Measurements from ENCODE around the gene SLC18A2. TPM values are rescaled to one million over a fixed set of nuclear protein-coding genes. Genes with fewer than 3 reads are reported as not detected.

The SLC18A2 gene
- total RNA-seq, 1 experiment from 2014 or later = not detected

- H4K20me1 ChIP-seq (ENCODE audit: insufficient read depth, low read depth, low read length) = no peaks in the 10 kb centered on the region
- H3K36me3 ChIP-seq (ENCODE audit: insufficient read depth, low read length) = no peaks in the 10 kb centered on the region
- no peak overlapping the region for H3K27ac ChIP-seq (ENCODE audit: low read length)
- H3K79me2 ChIP-seq (ENCODE audit: low read length) = no peaks in the 10 kb centered on the region
- H3K4me2 ChIP-seq (ENCODE audit: low read depth, low read length, poor library complexity, severe bottlenecking) = no peak overlapping the region
- H3K9me2 ChIP-seq (replicated peaks; ENCODE audit: insufficient read depth, low read length) = no peaks in the 10 kb centered on the region
- no peak overlapping the region for H3K9ac ChIP-seq (ENCODE audit: low read length)
- no peak for DNase-seq
- peaks cover 7% of the 10 kb centered on the region for H3K4me1 ChIP-seq (ENCODE audit: low read length)
- no peak overlapping the region for H3K4me3 ChIP-seq (ENCODE audit: low read length)
- no peaks in the 10 kb centered on the region for H3K9me3 ChIP-seq (ENCODE audit: low read length)
- H2AFZ ChIP-seq (ENCODE audit: low read length) = no peak overlapping the region
- no peaks in the 10 kb centered on the region for H3K27me3 ChIP-seq (ENCODE audit: low read length)
Observed at GRCh38 chr10:117253908-117254307, 13.0 kb downstream of the SLC18A2 start.

GRCh38 chr10:117254338-117254737, 13.4 kb downstream of the SLC18A2 start:
- Histone ChIP-seq H3K4me3 (ENCODE audit: low read length) (no peak overlapping the region), H3K9me3 (ENCODE audit: low read length) (no peaks in the 10 kb centered on the region), H3K9me2 (replicated peaks; ENCODE audit: insufficient read depth, low read length) (no peaks in the 10 kb centered on the region), H2AFZ (ENCODE audit: low read length) (no peak overlapping the region), H3K4me2 (ENCODE audit: low read depth, low read length, poor library complexity, severe bottlenecking) (no peak overlapping the region), H3K27ac (ENCODE audit: low read length) (no peak overlapping the region), H3K79me2 (ENCODE audit: low read length) (no peaks in the 10 kb centered on the region), H3K36me3 (ENCODE audit: insufficient read depth, low read length) (no peaks in the 10 kb centered on the region), H3K27me3 (ENCODE audit: low read length) (no peaks in the 10 kb centered on the region), H3K9ac (ENCODE audit: low read length) (no peak overlapping the region), H3K4me1 (ENCODE audit: low read length) (peaks cover 3% of the 10 kb centered on the region), H4K20me1 (ENCODE audit: insufficient read depth, low read depth, low read length) (no peaks in the 10 kb centered on the region)
- DNase-seq = no peak

GRCh38 chr10:117254774-117255735, 14.1 kb downstream of the SLC18A2 start:
- no peaks in the 10 kb centered on the region for H3K36me3 ChIP-seq (ENCODE audit: insufficient read depth, low read length)
- no peak overlapping the region for H3K4me2 ChIP-seq (ENCODE audit: low read depth, low read length, poor library complexity, severe bottlenecking)
- no peak for DNase-seq
- no peaks in the 10 kb centered on the region for H3K9me3 ChIP-seq (ENCODE audit: low read length)
- no peaks in the 10 kb centered on the region for H3K79me2 ChIP-seq (ENCODE audit: low read length)
- no peaks in the 10 kb centered on the region for H4K20me1 ChIP-seq (ENCODE audit: insufficient read depth, low read depth, low read length)
- H2AFZ ChIP-seq (ENCODE audit: low read length) = no peak overlapping the region
- no peak overlapping the region for H3K9ac ChIP-seq (ENCODE audit: low read length)
- no peak overlapping the region for H3K4me3 ChIP-seq (ENCODE audit: low read length)
- no peaks in the 10 kb centered on the region for H3K27me3 ChIP-seq (ENCODE audit: low read length)
- H3K27ac ChIP-seq (ENCODE audit: low read length) = no peak overlapping the region
- no peaks in the 10 kb centered on the region for H3K9me2 ChIP-seq (replicated peaks; ENCODE audit: insufficient read depth, low read length)
- H3K4me1 ChIP-seq (ENCODE audit: low read length) = no peaks in the 10 kb centered on the region

- H3K27me3 ChIP-seq (ENCODE audit: low read length) = no peaks in the 10 kb centered on the region
- H3K4me3 ChIP-seq (ENCODE audit: low read length) = no peak overlapping the region
- no peak for DNase-seq
- H3K9me2 ChIP-seq (replicated peaks; ENCODE audit: insufficient read depth, low read length) = no peaks in the 10 kb centered on the region
- no peak overlapping the region for H3K27ac ChIP-seq (ENCODE audit: low read length)
- no peaks in the 10 kb centered on the region for H4K20me1 ChIP-seq (ENCODE audit: insufficient read depth, low read depth, low read length)
- H3K79me2 ChIP-seq (ENCODE audit: low read length) = no peaks in the 10 kb centered on the region
- no peak overlapping the region for H2AFZ ChIP-seq (ENCODE audit: low read length)
- no peak overlapping the region for H3K9ac ChIP-seq (ENCODE audit: low read length)
- no peak overlapping the region for H3K4me2 ChIP-seq (ENCODE audit: low read depth, low read length, poor library complexity, severe bottlenecking)
- H3K36me3 ChIP-seq (ENCODE audit: insufficient read depth, low read length) = no peaks in the 10 kb centered on the region
- H3K4me1 ChIP-seq (ENCODE audit: low read length) = no peaks in the 10 kb centered on the region
- no peaks in the 10 kb centered on the region for H3K9me3 ChIP-seq (ENCODE audit: low read length)
Observed at GRCh38 chr10:117255835-117256460, 15.0 kb downstream of the SLC18A2 start.

DNA sequence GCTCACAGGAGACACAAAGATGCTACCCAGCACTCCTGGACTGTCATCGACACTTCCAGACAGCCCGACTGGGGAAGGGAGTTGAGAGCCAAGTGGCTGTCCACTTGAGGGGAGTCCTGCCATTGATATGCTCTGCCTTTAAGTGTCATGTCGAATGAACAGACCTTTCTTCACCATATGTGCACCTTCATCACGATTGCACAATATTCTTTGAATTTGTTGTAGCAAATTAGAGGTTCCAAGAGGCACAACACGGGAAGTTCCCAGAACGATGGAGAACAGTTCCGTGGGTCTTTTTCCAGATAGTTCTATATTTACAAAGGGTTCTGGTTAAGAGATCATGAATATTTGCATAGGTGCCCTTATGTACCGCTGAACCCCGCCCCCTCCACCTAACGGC, 16.0 kb downstream of the SLC18A2 start:
- DNase-seq = no peak
- no peaks in the 10 kb centered on the region for H3K4me1 ChIP-seq (ENCODE audit: low read length)
- H3K9me3 ChIP-seq (ENCODE audit: low read length) = no peaks in the 10 kb centered on the region
- H3K4me2 ChIP-seq (ENCODE audit: low read depth, low read length, poor library complexity, severe bottlenecking) = no peak overlapping the region
- no peaks in the 10 kb centered on the region for H3K79me2 ChIP-seq (ENCODE audit: low read length)
- H3K9ac ChIP-seq (ENCODE audit: low read length) = no peak overlapping the region
- H4K20me1 ChIP-seq (ENCODE audit: insufficient read depth, low read depth, low read length) = no peaks in the 10 kb centered on the region
- H3K4me3 ChIP-seq (ENCODE audit: low read length) = no peak overlapping the region
- no peak overlapping the region for H3K27ac ChIP-seq (ENCODE audit: low read length)
- H3K27me3 ChIP-seq (ENCODE audit: low read length) = no peaks in the 10 kb centered on the region
- H3K36me3 ChIP-seq (ENCODE audit: insufficient read depth, low read length) = no peaks in the 10 kb centered on the region
- H2AFZ ChIP-seq (ENCODE audit: low read length) = no peak overlapping the region
- no peaks in the 10 kb centered on the region for H3K9me2 ChIP-seq (replicated peaks; ENCODE audit: insufficient read depth, low read length)

- no peak overlapping the region for H2AFZ ChIP-seq (ENCODE audit: low read length)
- no peaks in the 10 kb centered on the region for H3K9me3 ChIP-seq (ENCODE audit: low read length)
- no peak overlapping the region for H3K27ac ChIP-seq (ENCODE audit: low read length)
- H3K27me3 ChIP-seq (ENCODE audit: low read length) = no peaks in the 10 kb centered on the region
- no peaks in the 10 kb centered on the region for H3K9me2 ChIP-seq (replicated peaks; ENCODE audit: insufficient read depth, low read length)
- H3K4me1 ChIP-seq (ENCODE audit: low read length) = peaks cover 7% of the 10 kb centered on the region
- no peak overlapping the region for H3K9ac ChIP-seq (ENCODE audit: low read length)
- no peak overlapping the region for H3K4me2 ChIP-seq (ENCODE audit: low read depth, low read length, poor library complexity, severe bottlenecking)
- no peaks in the 10 kb centered on the region for H3K36me3 ChIP-seq (ENCODE audit: insufficient read depth, low read length)
- no peak overlapping the region for H3K4me3 ChIP-seq (ENCODE audit: low read length)
- no peaks in the 10 kb centered on the region for H3K79me2 ChIP-seq (ENCODE audit: low read length)
- no peaks in the 10 kb centered on the region for H4K20me1 ChIP-seq (ENCODE audit: insufficient read depth, low read depth, low read length)
- DNase-seq = no peak
Observed at GRCh38 chr10:117257721-117258120, 16.8 kb downstream of the SLC18A2 start.

DNA sequence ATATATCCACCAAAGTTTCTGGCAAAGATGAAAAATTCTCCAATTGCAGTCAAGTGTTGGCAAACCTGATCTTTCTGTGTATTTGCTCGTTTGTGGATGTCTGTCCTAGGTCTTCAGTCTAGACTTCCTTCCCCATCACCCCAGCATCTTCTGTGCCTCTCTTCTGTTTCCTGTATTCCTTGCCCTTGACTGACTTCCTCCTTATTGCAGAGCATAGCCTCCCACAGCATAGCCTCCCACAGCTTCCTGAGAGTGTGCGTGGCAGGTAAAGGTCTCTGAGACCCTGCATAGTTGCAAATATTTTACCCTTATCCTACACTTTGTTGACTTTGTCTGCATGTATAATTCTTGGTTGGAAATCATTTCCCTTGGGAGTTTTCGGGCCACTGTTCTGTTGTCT, 18.4 kb downstream of the SLC18A2 start:
- Histone ChIP-seq H3K79me2 (ENCODE audit: low read length) (no peaks in the 10 kb centered on the region), H3K9ac (ENCODE audit: low read length) (no peak overlapping the region), H4K20me1 (ENCODE audit: insufficient read depth, low read depth, low read length) (no peaks in the 10 kb centered on the region), H3K27me3 (ENCODE audit: low read length) (no peaks in the 10 kb centered on the region), H2AFZ (ENCODE audit: low read length) (no peak overlapping the region), H3K4me3 (ENCODE audit: low read length) (no peak overlapping the region), H3K4me2 (ENCODE audit: low read depth, low read length, poor library complexity, severe bottlenecking) (no peak overlapping the region), H3K27ac (ENCODE audit: low read length) (no peak overlapping the region), H3K9me3 (ENCODE audit: low read length) (no peaks in the 10 kb centered on the region), H3K36me3 (ENCODE audit: insufficient read depth, low read length) (no peaks in the 10 kb centered on the region), H3K4me1 (ENCODE audit: low read length) (peaks cover 13% of the 10 kb centered on the region), H3K9me2 (replicated peaks; ENCODE audit: insufficient read depth, low read length) (no peaks in the 10 kb centered on the region)
- no peak for DNase-seq

DNA sequence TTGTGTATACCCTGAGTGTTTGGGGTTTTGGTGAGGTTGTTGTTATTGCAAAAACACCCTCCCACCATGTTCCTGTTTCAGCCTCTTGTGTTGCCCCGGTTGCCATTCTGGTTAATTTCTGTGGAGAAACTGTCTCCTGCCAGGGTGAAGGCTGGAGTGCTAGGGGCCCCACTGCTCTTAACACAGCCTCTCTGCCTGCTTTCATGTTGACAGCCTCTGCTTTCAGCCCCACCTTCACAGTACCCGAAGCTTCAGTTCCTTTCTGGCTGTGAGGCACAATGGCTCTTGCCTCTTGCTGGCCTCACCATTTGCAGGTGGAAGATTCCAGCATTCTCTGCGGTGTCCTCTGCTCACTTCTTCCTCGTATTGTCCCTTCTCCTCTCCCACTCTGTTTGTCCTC, 19.2 kb downstream of the SLC18A2 start:
- H3K9ac ChIP-seq (ENCODE audit: low read length) = no peak overlapping the region
- peaks cover 13% of the 10 kb centered on the region for H3K4me1 ChIP-seq (ENCODE audit: low read length)
- no peaks in the 10 kb centered on the region for H3K36me3 ChIP-seq (ENCODE audit: insufficient read depth, low read length)
- DNase-seq = no peak
- no peak overlapping the region for H3K27ac ChIP-seq (ENCODE audit: low read length)
- H3K4me3 ChIP-seq (ENCODE audit: low read length) = no peak overlapping the region
- H3K79me2 ChIP-seq (ENCODE audit: low read length) = no peaks in the 10 kb centered on the region
- no peaks in the 10 kb centered on the region for H3K9me3 ChIP-seq (ENCODE audit: low read length)
- no peak overlapping the region for H3K4me2 ChIP-seq (ENCODE audit: low read depth, low read length, poor library complexity, severe bottlenecking)
- H3K27me3 ChIP-seq (ENCODE audit: low read length) = no peaks in the 10 kb centered on the region
- H4K20me1 ChIP-seq (ENCODE audit: insufficient read depth, low read depth, low read length) = no peaks in the 10 kb centered on the region
- H3K9me2 ChIP-seq (replicated peaks; ENCODE audit: insufficient read depth, low read length) = no peaks in the 10 kb centered on the region
- no peak overlapping the region for H2AFZ ChIP-seq (ENCODE audit: low read length)
